ENCODE data around the gene STRN4.

DNA sequence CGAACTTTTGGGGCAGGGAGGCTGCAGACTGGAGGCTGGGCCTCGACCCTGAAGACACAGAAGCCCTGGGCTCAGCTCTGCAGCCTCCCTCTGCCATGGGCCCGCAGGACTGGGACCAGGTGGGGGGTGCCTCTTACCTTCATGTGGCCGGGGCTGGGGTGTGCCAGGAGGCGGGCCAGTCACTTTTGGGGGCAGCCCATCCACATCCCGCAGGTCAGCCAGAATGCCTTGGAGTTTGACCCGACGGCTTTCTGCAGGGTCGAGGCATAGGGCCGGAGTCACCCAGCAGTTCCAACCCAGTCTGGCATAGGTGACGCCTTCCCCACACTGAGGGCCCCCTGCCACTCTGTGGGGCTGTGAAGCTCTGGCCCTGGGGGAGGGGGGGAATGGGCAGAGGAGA lies 18.5 kb downstream of the STRN4 start:
- TF ChIP-seq, protein P1, sequence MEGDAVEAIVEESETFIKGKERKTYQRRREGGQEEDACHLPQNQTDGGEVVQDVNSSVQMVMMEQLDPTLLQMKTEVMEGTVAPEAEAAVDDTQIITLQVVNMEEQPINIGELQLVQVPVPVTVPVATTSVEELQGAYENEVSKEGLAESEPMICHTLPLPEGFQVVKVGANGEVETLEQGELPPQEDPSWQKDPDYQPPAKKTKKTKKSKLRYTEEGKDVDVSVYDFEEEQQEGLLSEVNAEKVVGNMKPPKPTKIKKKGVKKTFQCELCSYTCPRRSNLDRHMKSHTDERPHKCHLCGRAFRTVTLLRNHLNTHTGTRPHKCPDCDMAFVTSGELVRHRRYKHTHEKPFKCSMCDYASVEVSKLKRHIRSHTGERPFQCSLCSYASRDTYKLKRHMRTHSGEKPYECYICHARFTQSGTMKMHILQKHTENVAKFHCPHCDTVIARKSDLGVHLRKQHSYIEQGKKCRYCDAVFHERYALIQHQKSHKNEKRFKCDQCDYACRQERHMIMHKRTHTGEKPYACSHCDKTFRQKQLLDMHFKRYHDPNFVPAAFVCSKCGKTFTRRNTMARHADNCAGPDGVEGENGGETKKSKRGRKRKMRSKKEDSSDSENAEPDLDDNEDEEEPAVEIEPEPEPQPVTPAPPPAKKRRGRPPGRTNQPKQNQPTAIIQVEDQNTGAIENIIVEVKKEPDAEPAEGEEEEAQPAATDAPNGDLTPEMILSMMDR (IDR thresholded peaks at IDR 0.05; ENCODE audit: low read length) = no peak
- TF ChIP-seq EZH2 (optimal IDR thresholded peaks at IDR 0.05; ENCODE audit: low read depth, low read length) = no peak

Measured in MM.1S (cell line).